ENCODE measurements around the gene TRIM63. TPM values are rescaled to one million over a fixed set of nuclear protein-coding genes. Genes with fewer than 3 reads are reported as not detected.

The TRIM63 gene
- total and polyA plus RNA-seq, 2 donors (not counting 3 experiments of a cell fraction or from before 2014, with no cell fraction given), result not detected

DNA sequence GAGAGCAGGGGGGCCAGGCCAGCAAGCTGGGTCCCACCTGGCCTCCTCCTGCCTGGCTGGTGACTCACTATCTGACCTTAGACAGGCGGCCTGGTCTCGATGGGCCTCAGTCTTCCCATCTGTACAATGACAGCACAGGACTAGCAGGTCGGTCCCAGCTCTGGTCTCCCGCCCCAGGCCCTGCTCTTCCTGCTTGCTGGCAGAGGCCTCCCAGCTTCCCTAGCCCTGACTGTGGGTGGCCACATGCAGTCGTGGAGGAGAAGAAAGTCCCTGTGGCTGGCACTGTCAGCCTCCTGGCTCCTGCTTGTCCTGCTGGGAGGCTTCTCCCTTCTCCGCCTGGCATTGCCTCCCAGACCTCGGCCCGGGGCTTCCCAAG, 45.0 kb downstream of the TRIM63 start:
- dilution Hi-C loops (cut with MboI; ENCODE audit: extremely low pct_ligation_motif_present, low sequenced_read_pairs) (no loop called here), intact Hi-C loops (cut with micrococcal nuclease) (no loop called here)
- Histone ChIP-seq H3K4me2 (ENCODE audit: insufficient read depth, low read length) (no peak overlapping the region), H3K4me3 (replicated peaks in 1 of 3; ENCODE audit: insufficient read depth in 1 of 3, low read depth in 1 of 3, low read length in 3 of 3) (no peak overlapping the region), H3K9me1 (replicated peaks; ENCODE audit: control insufficient read depth, extremely low read depth, insufficient read depth, low read length) (no peaks in the 10 kb centered on the region), H3K9ac (replicated peaks; ENCODE audit: extremely low read depth, insufficient read depth, low read length) (no peak overlapping the region), H3K9me3 (replicated peaks; ENCODE audit: control insufficient read depth, insufficient read depth, low read length) (no peaks in the 10 kb centered on the region), H4K20me1 (replicated peaks; ENCODE audit: control insufficient read depth, extremely low read depth, insufficient read depth, low read length) (no peaks in the 10 kb centered on the region), H3K4me1 (ENCODE audit: control insufficient read depth, extremely low read depth, insufficient read depth, low read length) (no peaks in the 10 kb centered on the region), H3K27me3 (ENCODE audit: control insufficient read depth in 2 of 2, insufficient read depth in 2 of 2, low read length in 2 of 2) (peaks cover 2 to 4% of the 10 kb centered on the region in 2 experiments), H3K79me2 (ENCODE audit: control insufficient read depth, insufficient read depth, low read length) (no peaks in the 10 kb centered on the region), H2AFZ (ENCODE audit: low read depth, low read length) (no peak overlapping the region), H3K36me3 (ENCODE audit: control insufficient read depth in 2 of 2, extremely low read depth in 1 of 2, insufficient read depth in 2 of 2, low read length in 2 of 2) (no peaks in the 10 kb centered on the region), H3K27ac (ENCODE audit: insufficient read depth, low read depth, low read length) (no peak overlapping the region)
- TF ChIP-seq MYC (IDR thresholded peaks at IDR 0.05; ENCODE audit: low read depth, low read length) (no peak), JUN (IDR thresholded peaks at IDR 0.05; ENCODE audit: borderline replicate concordance, insufficient read depth, insufficient read length, low read depth) (no peak), EZH2 (IDR thresholded peaks at IDR 0.05; ENCODE audit: borderline replicate concordance, low read depth, low read length, severe bottlenecking) (no peak), GATA2 (IDR thresholded peaks at IDR 0.05; ENCODE audit: insufficient read depth, insufficient read length, low read depth, low read length) (no peak), POLR2A (IDR thresholded peaks at IDR 0.05; ENCODE audit: low read depth, low read length) (no peak), POLR2AphosphoS5 (IDR thresholded peaks at IDR 0.05; ENCODE audit: insufficient read depth, low read depth, low read length) (no peak)
- TF ChIP-seq, protein P1, sequence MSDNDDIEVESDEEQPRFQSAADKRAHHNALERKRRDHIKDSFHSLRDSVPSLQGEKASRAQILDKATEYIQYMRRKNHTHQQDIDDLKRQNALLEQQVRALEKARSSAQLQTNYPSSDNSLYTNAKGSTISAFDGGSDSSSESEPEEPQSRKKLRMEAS (IDR thresholded peaks at IDR 0.05; ENCODE audit: insufficient read depth, insufficient read length), result no peak
- TF ChIP-seq, protein P2, sequence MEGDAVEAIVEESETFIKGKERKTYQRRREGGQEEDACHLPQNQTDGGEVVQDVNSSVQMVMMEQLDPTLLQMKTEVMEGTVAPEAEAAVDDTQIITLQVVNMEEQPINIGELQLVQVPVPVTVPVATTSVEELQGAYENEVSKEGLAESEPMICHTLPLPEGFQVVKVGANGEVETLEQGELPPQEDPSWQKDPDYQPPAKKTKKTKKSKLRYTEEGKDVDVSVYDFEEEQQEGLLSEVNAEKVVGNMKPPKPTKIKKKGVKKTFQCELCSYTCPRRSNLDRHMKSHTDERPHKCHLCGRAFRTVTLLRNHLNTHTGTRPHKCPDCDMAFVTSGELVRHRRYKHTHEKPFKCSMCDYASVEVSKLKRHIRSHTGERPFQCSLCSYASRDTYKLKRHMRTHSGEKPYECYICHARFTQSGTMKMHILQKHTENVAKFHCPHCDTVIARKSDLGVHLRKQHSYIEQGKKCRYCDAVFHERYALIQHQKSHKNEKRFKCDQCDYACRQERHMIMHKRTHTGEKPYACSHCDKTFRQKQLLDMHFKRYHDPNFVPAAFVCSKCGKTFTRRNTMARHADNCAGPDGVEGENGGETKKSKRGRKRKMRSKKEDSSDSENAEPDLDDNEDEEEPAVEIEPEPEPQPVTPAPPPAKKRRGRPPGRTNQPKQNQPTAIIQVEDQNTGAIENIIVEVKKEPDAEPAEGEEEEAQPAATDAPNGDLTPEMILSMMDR (IDR thresholded peaks at IDR 0.05; ENCODE audit: extremely low read depth in 1 of 2, insufficient read depth in 1 of 2, low read depth in 1 of 2, low read length in 2 of 2), result no peak
- POLR2A ChIA-PET, result no interaction called here
- BruUV-seq (replicated peaks), result no TSS peak
- no peak for FAIRE-seq
- CTCF ChIA-PET, result interaction anchor here (2.0 to 2.9 kb wide), 2 partner anchors 13 to 127 kb away, joined by 6 to 8 read pairs; no protein-coding TSS in a partner anchor
- no peak for DNase-seq (ENCODE audit: low read depth, low spot score)
